Limb (tissue), 2 donors: ENCODE data around the gene EBF3.
A peak's percentile ranks its signal among the peaks of the same experiment; 100 is the strongest.

Experiments used
- DNase-seq, 2 donors: peaks; one replicate each; pipeline ENCODE4 v3.0.0-alpha.2; 2016; ENCODE audit errors: extremely low spot score in 2 of 2

EBF3 gene

DNA sequence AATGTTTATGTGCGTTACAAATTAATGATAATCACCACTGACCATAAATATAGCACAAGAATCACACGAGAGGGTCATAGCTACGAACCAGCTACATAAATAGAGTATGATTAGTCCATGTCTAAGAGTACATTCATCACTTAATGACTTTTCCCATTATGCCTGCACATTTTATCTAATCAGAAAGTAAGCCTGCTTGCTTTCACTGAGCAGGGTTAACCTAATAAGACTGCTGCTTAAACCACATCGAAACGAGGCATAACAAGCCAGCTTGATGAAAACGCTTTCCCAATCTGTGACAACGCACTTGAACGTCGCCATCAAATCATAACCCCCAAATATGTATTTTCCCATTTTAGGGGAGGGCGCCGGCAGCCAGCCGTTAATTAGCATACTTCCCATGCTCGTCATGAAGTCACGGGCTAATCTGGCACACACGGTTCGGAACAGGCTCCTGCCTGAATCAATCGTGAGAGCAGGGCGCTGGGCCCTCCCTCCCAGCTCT is 71.5 kb downstream of the EBF3 start:
- DNase-seq, result no peak

DNA sequence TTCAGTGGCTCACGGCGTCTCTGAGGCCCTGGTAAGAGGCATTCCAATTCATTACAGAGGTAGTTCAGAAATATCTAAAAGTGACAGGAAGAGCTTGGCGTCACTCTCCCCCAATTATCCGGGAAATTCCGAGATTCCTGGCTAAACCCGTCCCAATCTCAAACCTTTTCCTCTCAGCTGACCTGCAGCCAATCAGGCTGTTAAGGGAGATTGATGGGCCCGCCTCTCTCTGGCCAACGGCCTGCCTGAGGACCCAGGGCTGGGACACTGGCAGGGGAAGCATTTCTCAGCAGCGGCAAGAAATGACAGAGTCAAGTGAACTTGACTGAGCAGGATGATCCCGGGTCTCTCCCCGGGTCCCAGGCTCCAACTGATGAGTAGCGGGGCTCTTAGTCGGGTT is 72.3 kb downstream of the EBF3 start:
- DNase-seq, result no peak

DNA sequence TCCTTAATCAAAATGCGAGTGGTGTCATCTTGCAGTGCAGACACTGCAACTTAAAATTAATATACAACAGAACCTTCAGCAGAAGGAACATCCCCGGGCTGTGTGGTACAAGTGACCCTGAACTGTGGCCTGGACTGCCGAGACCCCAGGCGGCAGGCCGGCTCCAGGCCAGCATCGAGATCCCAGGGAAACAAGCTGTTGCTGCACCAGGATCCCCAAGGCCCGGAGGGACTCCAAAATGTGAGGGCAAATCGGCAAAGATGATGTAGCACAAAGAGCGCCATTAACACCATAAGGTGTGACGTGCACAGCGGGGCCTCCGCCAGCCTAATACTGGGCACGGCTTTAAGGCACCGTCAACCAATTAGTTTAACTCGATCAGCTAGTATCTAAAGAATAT is 73.9 kb downstream of the EBF3 start:
- DNase-seq, result no peak

DNA sequence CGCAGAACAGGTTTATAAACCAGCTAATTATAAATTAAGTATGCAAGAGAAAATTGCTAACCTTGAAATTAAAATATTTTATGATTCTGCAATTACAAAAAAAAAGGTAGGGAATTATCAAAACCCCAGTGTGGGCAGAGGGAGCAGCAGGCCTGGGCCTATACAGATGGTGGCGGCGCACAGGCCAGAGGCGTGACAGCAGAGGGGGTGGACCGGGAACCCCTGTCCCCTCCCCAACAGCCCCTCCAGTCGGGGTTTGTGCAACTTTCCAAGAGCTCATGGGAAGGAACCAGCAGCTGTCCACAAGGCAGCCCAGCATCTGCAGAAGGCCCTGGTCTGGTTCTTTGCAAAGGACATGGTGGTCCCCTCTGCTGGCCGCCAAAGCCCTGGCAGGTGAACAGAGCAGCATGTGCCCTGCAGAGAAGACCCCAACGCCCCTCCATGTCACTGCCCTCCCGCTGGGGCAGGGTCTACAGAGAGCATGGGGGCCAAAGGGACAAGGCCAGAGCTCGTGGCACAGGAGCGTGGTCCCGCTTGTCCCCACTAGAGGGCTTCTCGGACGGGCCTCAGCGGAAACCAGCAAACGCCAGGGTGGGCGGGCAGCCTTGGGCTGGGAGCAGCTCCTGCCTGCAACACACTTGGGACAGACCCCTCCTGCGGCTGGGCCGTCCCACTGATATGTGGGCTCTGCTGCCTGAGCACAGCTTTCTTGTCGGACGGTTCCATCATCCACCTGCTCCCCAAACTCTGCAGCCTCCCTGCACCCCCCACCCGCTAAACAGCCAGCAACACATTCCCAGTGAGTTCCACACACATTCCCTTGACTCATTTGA is 75.1 kb downstream of the EBF3 start:
- DNase-seq, result peak in 1 of 2 donors; percentile 77

DNA sequence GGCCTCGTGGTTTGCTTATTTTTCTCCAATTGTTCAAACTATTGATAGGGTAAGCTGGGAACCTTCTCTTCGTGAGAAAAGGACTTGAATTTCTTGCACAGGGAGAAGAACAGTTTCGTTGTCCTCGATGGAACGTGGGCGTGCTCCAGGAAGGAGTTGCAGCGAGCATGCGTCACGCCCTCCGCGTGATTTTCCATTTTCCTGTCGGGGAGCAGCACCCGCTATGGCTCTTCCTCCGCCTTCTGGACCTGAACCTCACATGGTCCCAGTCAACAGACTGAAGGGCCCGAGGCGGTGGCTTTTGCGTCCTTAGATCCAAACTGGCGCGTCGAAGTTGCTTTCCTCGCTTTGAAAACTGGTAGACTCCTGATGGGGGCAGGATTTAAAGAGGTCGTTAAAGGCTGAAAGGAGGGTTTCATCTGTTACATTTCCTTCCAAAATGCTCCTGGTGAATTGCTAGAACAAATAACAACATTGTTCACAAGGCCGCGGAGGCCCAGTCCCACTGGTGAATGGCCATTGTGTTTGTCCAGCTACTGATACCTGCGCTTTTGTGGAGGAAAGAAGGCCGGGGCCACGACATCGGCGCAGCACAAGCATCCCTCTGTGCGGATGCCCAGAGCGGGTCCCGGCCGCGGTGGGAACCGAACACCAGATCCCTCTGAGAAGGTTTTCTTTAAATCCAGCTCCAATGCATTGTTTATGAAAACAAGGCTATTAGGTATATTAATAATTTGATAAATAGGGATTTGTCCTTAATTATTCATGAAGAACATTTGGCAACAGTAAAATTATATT is 75.9 kb downstream of the EBF3 start:
- no peak for DNase-seq

DNA sequence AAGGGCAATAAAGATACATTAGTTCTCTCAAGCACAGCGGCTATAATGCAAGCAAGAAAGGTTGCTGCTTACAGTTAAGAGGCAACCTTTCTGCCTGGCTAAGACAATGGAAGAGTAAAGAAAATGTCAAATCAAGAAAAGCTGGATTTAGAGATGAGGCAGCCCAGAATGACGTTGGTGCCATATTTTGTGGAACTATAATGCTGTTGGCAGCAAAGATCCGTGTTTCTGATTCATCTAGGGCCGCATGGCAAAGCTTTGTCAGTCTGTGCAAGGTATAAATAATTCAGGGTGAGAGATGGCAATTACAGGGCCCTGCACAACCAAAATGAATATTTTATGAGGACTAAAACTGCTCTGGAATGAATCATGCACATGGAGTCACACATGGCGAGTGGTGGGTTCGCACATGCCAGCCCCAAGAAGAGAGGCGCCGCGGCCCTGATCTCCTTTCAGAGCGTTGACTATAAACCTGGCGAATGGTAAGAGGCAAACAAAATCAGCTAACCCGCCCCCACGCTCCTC is 76.6 kb downstream of the EBF3 start:
- no peak for DNase-seq

DNA sequence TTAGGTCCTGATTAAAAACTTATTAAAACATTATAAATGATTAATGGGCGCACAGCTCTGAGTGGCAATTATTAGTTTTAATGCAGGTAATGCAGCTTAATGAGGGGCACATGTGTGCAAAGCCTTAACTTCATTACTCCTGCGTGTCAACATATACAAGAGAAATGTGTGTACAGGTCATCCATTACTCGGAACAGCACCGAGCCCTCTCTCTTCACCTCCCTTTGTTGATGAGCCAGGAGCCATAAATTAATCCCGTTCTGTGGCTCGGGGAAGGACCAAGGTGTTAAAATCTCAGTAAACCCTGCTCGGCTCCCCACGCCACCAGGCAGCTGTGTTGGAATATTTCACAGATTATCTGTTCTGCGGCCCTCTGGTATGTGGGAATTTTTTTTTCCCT is 77.8 kb downstream of the EBF3 start:
- no peak for DNase-seq

DNA sequence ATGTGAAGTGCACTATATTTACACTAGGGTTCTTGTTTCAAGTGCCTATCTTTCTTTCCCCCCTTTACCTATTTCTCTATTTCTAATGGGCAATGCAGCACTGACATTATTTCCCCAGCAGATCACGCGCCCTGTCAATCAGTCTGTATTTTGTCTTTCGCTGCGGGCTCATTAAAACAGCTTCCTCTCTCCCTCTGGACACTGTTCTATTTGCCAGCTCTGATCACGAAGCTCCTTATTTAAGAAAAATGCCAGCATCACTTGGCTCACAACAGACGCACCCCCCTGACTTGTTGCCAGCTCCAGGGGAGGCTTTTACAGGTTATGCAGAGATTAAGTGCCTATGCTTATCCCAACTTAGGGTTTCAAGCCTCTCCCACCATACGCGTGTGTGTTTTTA is 78.5 kb downstream of the EBF3 start:
- no peak for DNase-seq

DNA sequence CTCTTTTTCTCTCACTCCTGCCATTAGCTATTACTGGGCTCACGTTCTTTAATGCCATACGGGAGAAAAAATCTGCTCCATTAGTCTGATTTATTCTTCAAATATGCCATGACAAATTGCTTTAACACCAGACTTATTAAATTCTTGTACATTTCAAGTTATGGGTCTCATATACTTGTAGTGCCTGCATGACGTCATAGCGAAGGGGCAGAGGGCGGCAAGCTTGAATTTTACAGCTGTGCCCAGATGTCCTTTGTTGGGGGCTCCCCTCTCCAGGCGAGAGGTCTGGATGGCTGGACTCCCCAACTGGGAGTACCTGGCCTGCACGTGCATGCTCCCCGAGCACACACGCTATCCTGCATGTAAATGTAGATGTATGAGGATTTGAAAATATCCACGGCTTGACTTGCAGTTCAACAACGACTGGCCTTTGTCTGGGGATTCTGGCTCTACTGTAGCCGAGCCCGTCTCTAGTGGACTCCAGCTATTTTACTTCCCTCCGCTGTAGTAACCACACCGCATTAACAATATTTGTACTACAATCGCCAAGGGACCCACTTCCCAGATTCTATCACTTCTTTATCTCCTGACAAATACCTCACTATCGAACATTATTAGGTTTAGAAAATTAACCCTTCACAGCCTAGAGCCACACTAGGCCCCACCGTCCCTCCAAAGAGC is 79.5 kb downstream of the EBF3 start:
- no peak for DNase-seq

DNA sequence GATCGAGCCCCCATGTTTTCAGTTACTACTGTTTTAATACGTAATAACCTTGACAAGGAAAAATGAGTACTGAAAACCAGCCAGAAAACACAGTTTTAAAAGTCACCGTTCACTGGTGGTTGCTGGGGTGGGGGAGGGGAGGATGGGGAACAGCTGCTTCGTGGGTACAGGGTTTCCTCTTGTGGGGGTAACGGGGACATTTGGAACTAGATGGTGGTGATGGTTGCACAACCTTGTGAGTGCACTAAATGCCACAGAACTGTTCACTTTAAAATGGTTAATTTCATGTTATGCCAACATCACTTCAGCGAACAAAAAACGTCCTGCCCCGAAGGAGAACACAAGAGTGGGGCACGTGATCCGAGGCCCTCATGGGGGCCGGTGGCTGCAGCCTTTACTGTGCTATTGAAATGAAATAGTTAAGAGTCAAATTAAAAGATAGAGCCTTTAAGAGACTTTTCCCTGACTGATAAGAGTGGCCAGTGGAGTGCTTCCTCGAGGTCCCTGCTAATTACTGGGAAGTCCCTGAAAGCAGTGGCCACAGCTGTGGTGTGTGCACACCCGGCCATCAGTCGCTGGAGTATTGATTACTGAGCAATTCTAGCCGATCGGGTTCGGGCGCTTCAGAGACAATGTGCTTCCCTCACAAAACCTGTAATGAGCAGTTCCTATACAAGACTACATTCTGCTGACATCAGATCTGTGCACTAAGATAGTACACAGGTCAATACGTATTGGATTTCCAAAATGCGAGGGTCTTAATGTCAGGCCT is 80.3 kb downstream of the EBF3 start:
- no peak for DNase-seq

DNA sequence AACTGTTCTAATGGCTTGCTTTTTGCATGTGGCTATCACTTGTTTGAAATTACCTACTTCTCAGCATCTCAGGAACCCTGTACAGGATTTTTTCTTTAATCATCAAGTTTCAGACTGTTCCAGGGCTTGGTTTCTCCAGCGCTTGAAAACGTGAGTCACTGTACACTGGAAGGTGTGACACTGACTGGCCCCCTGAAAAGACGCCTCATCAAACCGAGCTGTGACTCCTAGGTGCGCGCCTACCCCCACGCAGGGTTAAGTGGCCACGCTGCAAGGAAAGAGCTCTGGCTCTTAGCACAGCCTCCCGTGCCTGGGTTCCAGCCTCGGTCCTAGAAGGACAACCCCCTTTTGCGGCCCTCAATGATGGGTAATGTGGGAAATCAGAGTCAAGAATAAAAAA is 81.0 kb downstream of the EBF3 start:
- DNase-seq, result no peak

DNA sequence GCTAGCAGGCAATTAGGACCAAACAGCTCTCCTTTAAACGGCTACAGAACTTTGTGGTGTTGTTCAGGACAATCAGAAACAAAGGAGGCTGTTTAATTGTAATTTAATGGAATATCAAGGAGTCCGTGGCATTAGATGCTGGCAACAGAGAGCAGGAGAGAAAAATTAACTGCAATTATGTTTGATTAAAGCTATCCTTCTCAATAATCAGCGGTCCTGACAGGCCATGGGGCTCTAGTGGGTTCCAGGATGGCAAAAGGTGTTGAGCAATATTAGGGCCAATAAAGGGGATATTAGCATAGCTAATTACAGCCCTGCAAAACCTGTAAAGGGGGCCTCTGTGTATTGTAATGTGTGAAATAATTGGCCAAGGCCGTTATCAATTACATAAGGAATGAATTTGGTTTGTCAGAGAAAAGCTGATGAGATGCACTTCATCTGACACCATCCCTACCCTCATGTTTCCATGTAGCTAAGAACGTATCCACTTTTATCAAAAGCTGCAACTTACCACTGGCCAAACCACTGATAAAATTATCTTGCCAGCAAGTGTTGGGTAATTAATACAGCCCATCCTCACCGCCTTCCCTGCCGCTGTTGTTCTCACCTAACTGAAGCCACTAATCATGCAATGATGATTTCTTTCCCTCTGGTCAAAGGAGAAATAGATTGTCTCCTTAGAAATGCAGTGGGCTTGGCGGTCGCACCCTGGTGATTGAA is 81.6 kb downstream of the EBF3 start:
- DNase-seq, result no peak

DNA sequence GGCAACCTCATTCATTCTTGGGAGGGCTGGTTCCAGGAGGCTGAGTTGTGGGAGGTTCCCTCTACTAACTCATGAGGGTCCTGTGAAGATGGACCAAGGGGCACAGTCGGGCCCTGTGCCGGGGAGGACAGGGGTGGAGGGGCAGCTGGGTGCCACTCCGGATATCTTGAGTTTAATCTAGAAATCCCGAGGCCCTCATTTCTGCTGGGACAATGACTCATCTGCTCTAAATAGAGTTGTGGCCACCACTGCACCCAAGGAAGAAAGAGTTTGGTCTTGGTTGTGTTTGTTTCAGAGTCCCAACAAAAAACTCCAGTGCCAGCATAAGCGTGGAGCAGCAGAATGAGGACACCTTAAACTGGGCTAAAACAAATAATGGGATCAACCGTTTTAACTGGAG is 82.4 kb downstream of the EBF3 start:
- DNase-seq, result no peak

DNA sequence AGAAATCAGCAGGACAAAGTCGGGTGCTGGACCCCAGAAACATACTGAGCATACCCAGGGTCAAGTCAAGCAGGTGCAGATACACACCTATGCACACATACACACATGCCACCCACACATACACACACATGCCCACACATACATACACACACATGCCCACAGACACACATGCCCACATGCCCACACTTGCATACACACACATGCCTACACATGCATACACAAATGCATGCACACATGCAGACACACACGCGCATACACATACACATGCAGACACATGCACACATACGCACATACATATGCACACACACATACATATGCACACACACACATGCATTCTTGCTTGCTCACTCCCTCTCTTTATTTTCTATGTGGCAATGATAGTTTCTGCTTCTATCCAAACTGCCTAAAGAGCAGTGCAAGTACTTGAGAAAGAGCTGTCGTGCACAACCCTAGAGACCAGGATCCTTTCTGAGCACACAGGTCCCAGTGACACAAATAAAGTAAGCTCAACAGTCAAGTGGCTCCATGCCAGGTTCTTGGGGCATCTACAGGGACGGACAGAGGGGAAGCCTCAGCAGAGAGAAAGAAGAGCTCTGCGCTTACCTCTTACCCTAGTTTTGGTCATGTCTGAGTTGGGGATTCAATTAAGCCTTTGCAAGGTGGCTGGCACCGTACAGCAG is 83.7 kb downstream of the EBF3 start:
- DNase-seq, result no peak

DNA sequence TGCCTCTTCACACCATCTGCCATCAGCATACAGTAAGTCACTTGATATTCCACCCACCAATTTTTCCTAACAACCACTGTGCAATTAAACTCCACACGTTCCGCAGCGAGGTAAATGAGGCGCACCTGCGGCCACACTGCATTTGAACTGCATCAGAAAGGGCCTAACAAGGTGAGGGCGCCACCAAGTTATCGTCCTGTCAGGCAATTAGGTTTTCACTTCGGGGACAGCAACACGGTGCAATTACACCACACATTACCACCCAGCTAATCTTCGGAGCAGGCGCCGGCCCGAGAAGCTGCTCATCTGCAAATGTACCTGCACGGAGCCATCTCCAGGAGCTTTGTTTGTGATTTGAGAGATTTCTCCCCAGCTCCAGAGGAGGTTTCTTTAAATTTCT is 84.4 kb downstream of the EBF3 start:
- no peak for DNase-seq

DNA sequence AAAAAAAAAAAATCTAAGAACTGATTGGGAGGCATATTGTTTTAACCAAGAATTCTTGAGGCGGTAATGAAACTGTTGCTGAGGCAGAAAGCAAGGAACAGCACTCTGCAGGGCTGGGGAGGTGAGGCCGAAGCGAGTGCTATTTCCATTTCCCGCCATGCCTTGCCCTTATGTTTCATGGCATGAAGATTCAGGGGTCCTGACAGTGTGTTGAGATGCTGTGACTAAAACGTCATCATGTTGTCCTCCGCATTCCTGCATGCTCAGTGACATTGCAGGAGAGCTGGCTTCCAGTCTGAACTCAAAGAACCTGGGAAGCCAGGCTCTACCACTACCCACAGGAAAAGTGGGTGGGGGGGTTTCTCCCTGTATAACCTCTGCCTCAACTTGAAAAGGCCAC is 85.2 kb downstream of the EBF3 start:
- no peak for DNase-seq

DNA sequence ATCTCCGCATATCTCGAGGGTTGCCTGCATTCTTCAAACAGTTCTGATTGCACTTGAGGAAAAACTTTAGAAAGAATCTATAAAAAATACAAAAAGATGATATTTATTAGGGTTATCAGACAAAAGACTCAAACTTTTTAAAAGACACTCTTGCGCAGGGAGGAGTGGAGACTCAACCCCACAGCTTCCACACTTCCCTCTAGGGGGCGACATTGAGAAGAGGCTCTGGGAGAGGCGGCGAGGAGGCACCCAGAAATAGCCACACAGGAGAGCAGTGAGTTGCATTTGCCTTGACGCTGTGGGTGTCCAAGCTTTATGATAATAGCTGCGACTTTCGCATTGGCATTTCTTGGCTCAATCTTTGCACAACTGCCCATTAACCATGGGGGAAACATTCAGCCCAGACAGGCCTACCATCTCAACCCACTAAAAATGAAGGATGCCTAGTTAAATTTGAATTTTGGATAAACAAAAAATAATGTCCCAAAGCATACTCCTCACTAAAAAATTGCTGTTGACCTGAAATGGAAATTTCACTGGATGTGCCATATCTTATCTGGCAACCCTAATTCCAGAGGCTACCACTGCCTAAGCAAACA is 86.2 kb downstream of the EBF3 start:
- no peak for DNase-seq

DNA sequence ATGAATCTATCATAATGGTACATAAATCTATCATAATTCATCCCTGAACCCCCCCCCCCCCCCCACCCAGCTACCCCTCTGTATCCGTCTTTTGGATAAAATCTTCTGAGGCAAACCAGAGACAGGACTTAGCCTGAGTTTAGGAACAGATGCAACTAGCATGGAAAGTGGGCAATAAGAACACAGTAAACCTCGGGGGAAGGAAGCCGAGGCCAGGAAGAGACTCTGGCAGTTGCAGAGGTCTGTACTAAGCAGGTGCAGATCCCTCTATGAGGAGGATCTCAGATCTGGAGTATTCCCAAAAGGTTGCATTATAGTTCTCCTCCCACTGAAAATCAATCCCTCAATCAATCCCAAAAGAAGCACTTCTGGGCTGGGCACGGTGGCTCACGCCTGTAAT is 87.2 kb downstream of the EBF3 start:
- no peak for DNase-seq

DNA sequence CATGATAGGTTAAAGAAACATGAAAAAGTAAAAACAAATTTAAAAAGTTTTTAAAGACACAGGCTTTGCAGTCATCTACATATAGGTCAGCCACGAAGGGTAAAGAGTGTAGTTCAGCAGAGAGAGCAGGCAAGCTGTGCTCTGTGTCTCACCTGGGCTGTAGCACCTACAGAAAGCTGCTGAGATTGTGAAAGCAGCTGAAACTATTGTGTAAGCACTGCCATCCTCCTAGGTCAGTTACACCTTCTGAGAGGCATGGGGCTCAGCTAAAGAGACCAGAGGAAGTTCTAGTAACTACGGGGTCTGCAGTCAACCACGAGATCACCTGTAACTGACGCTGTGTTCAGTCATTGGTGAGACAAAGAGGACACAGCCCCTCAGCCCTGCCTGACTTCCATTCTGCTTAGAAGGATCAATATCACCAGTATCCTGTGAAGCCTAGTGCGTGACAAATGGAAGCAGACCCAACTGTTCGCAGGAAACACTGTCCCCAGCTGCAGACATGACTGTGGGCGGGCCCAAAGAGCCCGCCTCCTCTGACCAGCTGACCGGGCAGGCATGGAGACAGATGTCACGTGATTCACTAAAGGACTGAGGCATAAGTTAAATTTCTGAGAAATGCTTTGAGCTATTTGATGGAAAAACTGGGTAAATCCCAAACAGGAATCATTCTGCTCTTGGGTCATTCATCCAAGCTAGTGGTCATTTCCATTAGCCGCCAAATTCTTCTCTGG is 87.9 kb downstream of the EBF3 start:
- DNase-seq, result no peak
